ENCODE data around the gene LMTK2. TPM values are rescaled to one million over a fixed set of nuclear protein-coding genes. Genes with fewer than 3 reads are reported as not detected.

The LMTK2 gene
- total RNA-seq, 4 donors from 2014 or later = 22.5 to 31.7 (median 28.4) TPM

DNA sequence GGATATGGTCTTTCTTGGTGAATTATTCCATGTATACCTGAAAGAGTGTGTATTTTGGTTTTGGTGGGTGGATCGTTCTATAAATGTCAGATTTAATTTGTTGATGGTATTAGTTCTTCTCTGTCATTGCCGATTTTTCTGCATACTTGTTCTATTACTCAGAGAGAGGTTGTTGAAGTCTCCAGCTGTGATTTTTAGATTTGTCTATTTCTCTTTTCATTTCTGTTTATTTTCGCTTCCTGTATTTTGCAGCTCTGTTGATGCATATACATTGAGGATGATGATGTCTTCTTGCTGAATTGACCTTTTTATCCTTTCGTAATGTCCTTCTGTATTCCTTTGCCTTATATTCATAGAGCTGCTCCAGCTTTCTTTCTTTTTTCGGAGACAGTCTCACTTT, 92.5 kb downstream of the LMTK2 start:
- peaks cover 24 to 56% (median 45%) of the 10 kb centered on the region in 4 donors for H3K36me3 ChIP-seq
- WGBS = 90% methylated on average over 5 of the region's 5 CpGs
- no peaks in the 10 kb centered on the region for H3K27me3 ChIP-seq
- H3K27ac ChIP-seq (replicated peaks in 1 of 4) = no peak overlapping the region
- DNase-seq (ENCODE audit: extremely low spot score) = no peak
- intact Hi-C loops (cut with DNase I) = no loop called here
- no peak overlapping the region for H3K4me3 ChIP-seq
- TF ChIP-seq, protein P1, sequence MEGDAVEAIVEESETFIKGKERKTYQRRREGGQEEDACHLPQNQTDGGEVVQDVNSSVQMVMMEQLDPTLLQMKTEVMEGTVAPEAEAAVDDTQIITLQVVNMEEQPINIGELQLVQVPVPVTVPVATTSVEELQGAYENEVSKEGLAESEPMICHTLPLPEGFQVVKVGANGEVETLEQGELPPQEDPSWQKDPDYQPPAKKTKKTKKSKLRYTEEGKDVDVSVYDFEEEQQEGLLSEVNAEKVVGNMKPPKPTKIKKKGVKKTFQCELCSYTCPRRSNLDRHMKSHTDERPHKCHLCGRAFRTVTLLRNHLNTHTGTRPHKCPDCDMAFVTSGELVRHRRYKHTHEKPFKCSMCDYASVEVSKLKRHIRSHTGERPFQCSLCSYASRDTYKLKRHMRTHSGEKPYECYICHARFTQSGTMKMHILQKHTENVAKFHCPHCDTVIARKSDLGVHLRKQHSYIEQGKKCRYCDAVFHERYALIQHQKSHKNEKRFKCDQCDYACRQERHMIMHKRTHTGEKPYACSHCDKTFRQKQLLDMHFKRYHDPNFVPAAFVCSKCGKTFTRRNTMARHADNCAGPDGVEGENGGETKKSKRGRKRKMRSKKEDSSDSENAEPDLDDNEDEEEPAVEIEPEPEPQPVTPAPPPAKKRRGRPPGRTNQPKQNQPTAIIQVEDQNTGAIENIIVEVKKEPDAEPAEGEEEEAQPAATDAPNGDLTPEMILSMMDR (IDR thresholded peaks at IDR 0.05) = no peak
- TF ChIP-seq EP300 (IDR thresholded peaks at IDR 0.05) (no peak), POLR2A (IDR thresholded peaks at IDR 0.05; ENCODE audit: low read depth) (no peak), POLR2AphosphoS5 (IDR thresholded peaks at IDR 0.05) (no peak)
- H3K9me3 ChIP-seq = peaks cover 0 to 6% (median 3%) of the 10 kb centered on the region in 4 donors
- no peaks in the 10 kb centered on the region for H3K4me1 ChIP-seq

DNA sequence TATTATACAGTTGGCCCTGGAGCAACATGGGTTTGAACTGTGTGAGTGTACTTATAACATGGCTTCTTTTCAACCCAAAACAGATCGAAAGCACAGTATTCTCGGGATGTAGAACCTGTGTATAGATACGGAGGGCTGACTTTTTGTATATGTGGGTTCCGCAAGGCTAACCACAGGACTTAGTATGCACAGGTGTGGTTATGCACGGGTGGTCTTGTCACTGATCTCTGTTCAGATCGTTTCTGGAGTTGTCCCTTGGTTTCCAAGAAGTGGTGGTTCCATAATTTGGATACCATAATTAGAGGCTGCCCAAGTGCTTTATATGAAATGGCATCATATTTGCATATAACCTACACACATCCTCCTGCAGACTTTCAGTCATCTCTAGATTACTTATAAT, 93.7 kb downstream of the LMTK2 start:
- no peak for DNase-seq (ENCODE audit: extremely low spot score)
- peaks cover 0 to 6% (median 3%) of the 10 kb centered on the region in 4 donors for H3K9me3 ChIP-seq
- no peaks in the 10 kb centered on the region for H3K27me3 ChIP-seq
- no peaks in the 10 kb centered on the region for H3K4me1 ChIP-seq
- intact Hi-C loops (cut with DNase I) = no loop called here
- no peak overlapping the region for H3K27ac ChIP-seq (replicated peaks in 1 of 4)
- WGBS = 94% methylated on average over 6 of the region's 6 CpGs
- H3K4me3 ChIP-seq = no peak overlapping the region
- peaks cover 24 to 56% (median 45%) of the 10 kb centered on the region in 4 donors for H3K36me3 ChIP-seq
- TF ChIP-seq POLR2A (IDR thresholded peaks at IDR 0.05; ENCODE audit: low read depth) (no peak), EP300 (IDR thresholded peaks at IDR 0.05) (no peak), POLR2AphosphoS5 (IDR thresholded peaks at IDR 0.05) (no peak)
- TF ChIP-seq, protein P1 (IDR thresholded peaks at IDR 0.05) = no peak

DNA sequence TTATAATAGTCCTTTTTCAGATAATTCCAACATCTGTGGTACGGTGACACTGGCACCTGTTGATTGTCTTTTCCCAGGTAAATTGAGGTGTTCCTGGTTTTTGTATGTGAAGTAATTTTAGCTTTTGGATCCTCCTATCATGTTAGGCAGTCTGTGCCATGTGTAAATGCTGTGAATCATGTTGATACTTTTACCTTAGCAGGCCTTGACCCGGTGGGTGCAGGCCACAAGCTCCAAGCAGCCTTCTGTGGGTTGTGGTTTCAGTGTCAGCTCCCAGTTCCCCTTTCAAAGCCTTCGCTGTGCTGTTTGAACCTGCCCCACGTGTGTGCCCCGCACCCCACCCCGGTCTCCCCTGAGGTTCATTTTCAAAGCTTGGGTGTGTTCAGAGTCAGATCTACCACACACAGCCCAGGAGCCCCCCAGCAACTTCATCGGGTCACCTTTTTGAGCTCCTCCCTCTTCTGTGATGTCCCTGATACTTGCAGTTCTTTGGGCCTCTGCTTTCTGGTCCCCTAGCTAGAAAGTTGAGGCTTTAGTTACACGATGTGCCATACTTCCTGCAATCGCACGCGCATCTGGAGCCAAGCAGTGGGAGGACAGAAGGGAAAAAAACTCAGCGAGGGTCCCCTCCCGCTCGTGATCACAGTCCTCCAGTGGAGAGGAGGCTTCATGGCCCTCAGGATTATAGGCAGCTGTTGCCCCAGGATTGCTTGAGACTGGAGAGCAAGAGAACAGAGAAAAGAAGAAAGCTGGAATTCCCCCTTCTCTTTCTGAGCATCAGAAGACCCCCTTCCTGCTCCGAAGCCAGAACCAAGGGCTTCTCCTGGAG, 95.9 kb downstream of the LMTK2 start:
- Histone ChIP-seq H3K27me3 (no peaks in the 10 kb centered on the region), H3K4me3 (no peak overlapping the region), H3K27ac (replicated peaks in 1 of 4) (no peak overlapping the region), H3K9me3 (peaks cover 0 to 6% (median 3%) of the 10 kb centered on the region in 4 donors), H3K36me3 (peaks cover 26 to 56% (median 48%) of the 10 kb centered on the region in 4 donors), H3K4me1 (no peaks in the 10 kb centered on the region)
- intact Hi-C loops (cut with DNase I) = no loop called here
- DNase-seq (ENCODE audit: extremely low spot score) = no peak
- TF ChIP-seq, protein P1 (IDR thresholded peaks at IDR 0.05) = no peak
- no peak for TF ChIP-seq EP300 (IDR thresholded peaks at IDR 0.05)
- no peak for TF ChIP-seq POLR2AphosphoS5 (IDR thresholded peaks at IDR 0.05)
- TF ChIP-seq POLR2A (IDR thresholded peaks at IDR 0.05; ENCODE audit: low read depth) = no peak
- WGBS = 87% methylated on average over 13 of the region's 15 CpGs

DNA sequence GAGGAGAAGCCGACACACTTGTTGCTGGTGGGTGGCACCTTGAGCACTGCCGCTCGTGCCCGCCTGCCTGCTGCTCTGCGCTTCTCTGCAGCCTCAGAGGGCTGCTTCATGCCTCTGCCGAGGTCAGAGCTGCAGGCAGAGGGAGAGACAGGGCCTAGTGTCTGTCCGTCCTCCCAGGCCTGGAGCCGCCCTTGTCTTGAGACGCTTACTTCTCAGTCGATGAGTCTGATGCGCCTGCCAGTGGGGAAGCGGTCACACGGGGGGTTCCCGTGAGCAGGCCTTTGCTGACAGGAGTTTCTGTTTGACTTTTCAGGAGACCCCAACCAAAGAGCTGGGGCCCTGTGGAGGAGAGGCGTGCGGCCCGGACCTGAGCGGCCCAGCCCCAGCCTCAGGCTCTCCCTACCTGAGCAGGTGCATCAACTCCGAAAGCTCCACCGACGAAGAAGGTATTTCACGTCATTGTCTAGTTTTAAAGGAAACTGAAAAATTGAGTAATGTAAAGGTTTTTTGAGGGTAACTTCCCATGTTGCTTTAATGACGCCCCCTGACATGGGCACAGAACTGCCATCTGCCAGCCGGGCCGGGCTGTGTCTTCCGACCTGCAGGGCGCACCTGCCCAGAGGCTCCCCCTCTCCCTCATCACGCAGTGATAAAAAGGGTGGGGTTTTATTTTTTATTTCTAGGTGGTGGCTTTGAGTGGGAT, 96.8 kb downstream of the LMTK2 start:
- peaks cover 24 to 56% (median 50%) of the 10 kb centered on the region in 4 donors for H3K36me3 ChIP-seq
- WGBS = 93% methylated on average over 18 of the region's 28 CpGs
- no peak for DNase-seq (ENCODE audit: extremely low spot score)
- H3K27ac ChIP-seq (replicated peaks in 1 of 4) = no peak overlapping the region
- TF ChIP-seq EP300 (IDR thresholded peaks at IDR 0.05) (no peak), POLR2A (IDR thresholded peaks at IDR 0.05; ENCODE audit: low read depth) (no peak), POLR2AphosphoS5 (IDR thresholded peaks at IDR 0.05) (no peak)
- TF ChIP-seq, protein P1 (IDR thresholded peaks at IDR 0.05) = no peak
- no peaks in the 10 kb centered on the region for H3K4me1 ChIP-seq
- H3K4me3 ChIP-seq = no peak overlapping the region
- intact Hi-C loops (cut with DNase I) = no loop called here
- peaks cover 0 to 3% (median 1%) of the 10 kb centered on the region in 4 donors for H3K9me3 ChIP-seq
- H3K27me3 ChIP-seq = no peaks in the 10 kb centered on the region
